Lower leg skin (tissue), 3 donors: ENCODE results near the gene THSD7B.

Experiments used
- CTCF ChIP-seq, 3 donors: fragments of 450-650 bp; IDR thresholded peaks; one replicate each; pipeline ENCODE4 v1.5.1; 2016; ENCODE audit warnings: antibody characterized with exemption in 3 of 3, mild to moderate bottlenecking in 3 of 3, moderate library complexity in 2 of 3
- POLR2A ChIP-seq, 2 donors: fragments of 450-650 bp; IDR thresholded peaks; one replicate each; pipeline ENCODE4 v1.6.1; 2016 to 2017; ENCODE audit warnings: antibody characterized with exemption in 2 of 2, mild to moderate bottlenecking in 1 of 2, moderate library complexity in 1 of 2

DNA sequence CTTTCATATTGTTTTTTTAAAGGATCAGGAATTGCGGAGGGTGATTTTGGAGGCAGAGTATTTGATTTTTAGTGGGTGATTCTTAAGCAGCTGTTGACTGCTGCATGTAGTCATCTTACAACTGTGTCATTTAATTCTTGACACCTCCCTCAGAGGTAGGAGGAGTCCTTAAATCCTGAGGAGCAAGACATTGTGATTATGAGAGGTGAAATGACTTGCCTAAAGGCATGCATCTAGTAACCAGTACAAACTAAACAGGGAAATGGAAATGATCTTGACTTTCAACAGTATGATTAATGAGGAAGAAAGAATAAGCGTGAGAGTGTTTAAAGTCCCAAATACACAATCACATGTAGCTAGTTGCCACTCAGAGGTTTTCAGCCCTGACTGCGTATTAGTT, 440.7 kb downstream of the THSD7B start:
- TF ChIP-seq POLR2A (IDR thresholded peaks at IDR 0.05), result no peak
- no peak for TF ChIP-seq CTCF (IDR thresholded peaks at IDR 0.05)
